ENCODE measurements around the gene FMNL2. TPM values are rescaled to one million over a fixed set of nuclear protein-coding genes. Genes with fewer than 3 reads are reported as not detected.

FMNL2 gene
- polyA plus RNA-seq, 4 donors: 7.0 to 23.3 (median 8.7) TPM

GRCh38 chr2:152638056-152638455 is 303.1 kb downstream of the FMNL2 start:
- WGBS, 3 donors: 82 to 87% (median 83%) methylated on average over 2 of the region's 2 CpGs
- no peak for FAIRE-seq
- H3K27me3 ChIP-seq (ENCODE audit: control insufficient read depth in 3 of 3, insufficient read depth in 3 of 3, low read length in 3 of 3): no peaks in the 10 kb centered on the region
- no peaks in the 10 kb centered on the region for H3K4me1 ChIP-seq (ENCODE audit: control insufficient read depth in 3 of 3, insufficient read depth in 2 of 3, low read depth in 1 of 3, low read length in 2 of 3)
- DNase-seq: no peak
- no peak overlapping the region for H3K4me3 ChIP-seq (ENCODE audit: low read depth in 1 of 3, low read length in 3 of 3)
- no peak overlapping the region for H3K27ac ChIP-seq (ENCODE audit: low read depth in 1 of 3, low read length in 2 of 3)
- H3K36me3 ChIP-seq (ENCODE audit: control insufficient read depth in 3 of 3, insufficient read depth in 2 of 3, low read depth in 1 of 3, low read length in 3 of 3): peaks cover 0 to 37% (median 2%) of the 10 kb centered on the region in 3 donors
- no peaks in the 10 kb centered on the region for H3K9me3 ChIP-seq (ENCODE audit: control insufficient read depth in 2 of 2, insufficient read depth in 1 of 2, low read depth in 1 of 2, low read length in 1 of 2)

- H3K36me3 ChIP-seq (ENCODE audit: control insufficient read depth in 3 of 3, insufficient read depth in 2 of 3, low read depth in 1 of 3, low read length in 3 of 3): peaks cover 0 to 37% (median 4%) of the 10 kb centered on the region in 3 donors
- H3K27ac ChIP-seq (ENCODE audit: low read depth in 1 of 3, low read length in 2 of 3): no peak overlapping the region
- no peaks in the 10 kb centered on the region for H3K27me3 ChIP-seq (ENCODE audit: control insufficient read depth in 3 of 3, insufficient read depth in 3 of 3, low read length in 3 of 3)
- no peaks in the 10 kb centered on the region for H3K9me3 ChIP-seq (ENCODE audit: control insufficient read depth in 2 of 2, insufficient read depth in 1 of 2, low read depth in 1 of 2, low read length in 1 of 2)
- H3K4me1 ChIP-seq (ENCODE audit: control insufficient read depth in 3 of 3, insufficient read depth in 2 of 3, low read depth in 1 of 3, low read length in 2 of 3): no peaks in the 10 kb centered on the region
- DNase-seq (no peak), FAIRE-seq (no peak)
- 73 to 78% (median 76%) methylated on average over 8 of the region's 8 CpGs for WGBS, 3 donors
- no peak overlapping the region for H3K4me3 ChIP-seq (ENCODE audit: low read depth in 1 of 3, low read length in 3 of 3)
These were observed 303.6 kb downstream of the FMNL2 start for GRCh38 chr2:152638590-152638989.

- WGBS, 3 donors: 73 to 93% (median 86%) methylated on average over 6 of the region's 6 CpGs
- H3K9me3 ChIP-seq (ENCODE audit: control insufficient read depth in 2 of 2, insufficient read depth in 1 of 2, low read depth in 1 of 2, low read length in 1 of 2): no peaks in the 10 kb centered on the region
- H3K36me3 ChIP-seq (ENCODE audit: control insufficient read depth in 3 of 3, insufficient read depth in 2 of 3, low read depth in 1 of 3, low read length in 3 of 3): peaks cover 0 to 22% (median 2%) of the 10 kb centered on the region in 3 donors
- FAIRE-seq (no peak), DNase-seq (no peak)
- H3K27me3 ChIP-seq (ENCODE audit: control insufficient read depth in 3 of 3, insufficient read depth in 3 of 3, low read length in 3 of 3): no peaks in the 10 kb centered on the region
- no peak overlapping the region for H3K4me3 ChIP-seq (ENCODE audit: low read depth in 1 of 3, low read length in 3 of 3)
- no peak overlapping the region for H3K27ac ChIP-seq (ENCODE audit: low read depth in 1 of 3, low read length in 2 of 3)
- peaks cover 0 to 4% (median 2%) of the 10 kb centered on the region in 3 donors for H3K4me1 ChIP-seq (ENCODE audit: control insufficient read depth in 3 of 3, insufficient read depth in 2 of 3, low read depth in 1 of 3, low read length in 2 of 3)
These were observed 309.4 kb downstream of the FMNL2 start for GRCh38 chr2:152644189-152644873.

- FAIRE-seq (no peak), DNase-seq (no peak)
- H3K4me3 ChIP-seq (ENCODE audit: low read depth in 1 of 3, low read length in 3 of 3): no peak overlapping the region
- peaks cover 0 to 4% (median 2%) of the 10 kb centered on the region in 3 donors for H3K4me1 ChIP-seq (ENCODE audit: control insufficient read depth in 3 of 3, insufficient read depth in 2 of 3, low read depth in 1 of 3, low read length in 2 of 3)
- peaks cover 2 to 14% (median 2%) of the 10 kb centered on the region in 3 donors for H3K36me3 ChIP-seq (ENCODE audit: control insufficient read depth in 3 of 3, insufficient read depth in 2 of 3, low read depth in 1 of 3, low read length in 3 of 3)
- no peaks in the 10 kb centered on the region for H3K27me3 ChIP-seq (ENCODE audit: control insufficient read depth in 3 of 3, insufficient read depth in 3 of 3, low read length in 3 of 3)
- H3K9me3 ChIP-seq (ENCODE audit: control insufficient read depth in 2 of 2, insufficient read depth in 1 of 2, low read depth in 1 of 2, low read length in 1 of 2): no peaks in the 10 kb centered on the region
- 67 to 72% (median 71%) methylated on average over 4 of the region's 4 CpGs for WGBS, 3 donors
- H3K27ac ChIP-seq (ENCODE audit: low read depth in 1 of 3, low read length in 2 of 3): no peak overlapping the region
These were observed 311.3 kb downstream of the FMNL2 start for GRCh38 chr2:152646264-152646663.

GRCh38 chr2:152646775-152647174 is 311.8 kb downstream of the FMNL2 start:
- Histone ChIP-seq H3K36me3 (ENCODE audit: control insufficient read depth in 3 of 3, insufficient read depth in 2 of 3, low read depth in 1 of 3, low read length in 3 of 3) (peaks cover 2 to 14% (median 2%) of the 10 kb centered on the region in 3 donors), H3K27me3 (ENCODE audit: control insufficient read depth in 3 of 3, insufficient read depth in 3 of 3, low read length in 3 of 3) (no peaks in the 10 kb centered on the region), H3K4me3 (ENCODE audit: low read depth in 1 of 3, low read length in 3 of 3) (no peak overlapping the region), H3K4me1 (ENCODE audit: control insufficient read depth in 3 of 3, insufficient read depth in 2 of 3, low read depth in 1 of 3, low read length in 2 of 3) (peaks cover 0 to 4% (median 2%) of the 10 kb centered on the region in 3 donors), H3K9me3 (ENCODE audit: control insufficient read depth in 2 of 2, insufficient read depth in 1 of 2, low read depth in 1 of 2, low read length in 1 of 2) (no peaks in the 10 kb centered on the region), H3K27ac (ENCODE audit: low read depth in 1 of 3, low read length in 2 of 3) (no peak overlapping the region)
- FAIRE-seq: no peak
- no peak for DNase-seq
- WGBS, 3 donors: 82 to 83% (median 83%) methylated on average over 3 of the region's 3 CpGs

- peaks cover 2 to 11% (median 4%) of the 10 kb centered on the region in 3 donors for H3K36me3 ChIP-seq (ENCODE audit: control insufficient read depth in 3 of 3, insufficient read depth in 2 of 3, low read depth in 1 of 3, low read length in 3 of 3)
- peaks cover 0 to 4% (median 2%) of the 10 kb centered on the region in 3 donors for H3K4me1 ChIP-seq (ENCODE audit: control insufficient read depth in 3 of 3, insufficient read depth in 2 of 3, low read depth in 1 of 3, low read length in 2 of 3)
- H3K27ac ChIP-seq (ENCODE audit: low read depth in 1 of 3, low read length in 2 of 3): peak overlapping the region in 2 of 3 donors; percentile 1 to 32
- H3K4me3 ChIP-seq (ENCODE audit: low read depth in 1 of 3, low read length in 3 of 3): no peak overlapping the region
- H3K27me3 ChIP-seq (ENCODE audit: control insufficient read depth in 3 of 3, insufficient read depth in 3 of 3, low read length in 3 of 3): no peaks in the 10 kb centered on the region
- H3K9me3 ChIP-seq (ENCODE audit: control insufficient read depth in 2 of 2, insufficient read depth in 1 of 2, low read depth in 1 of 2, low read length in 1 of 2): no peaks in the 10 kb centered on the region
- WGBS, 3 donors: 14 to 49% (median 31%) methylated on average over 9 of the region's 9 CpGs
- DNase-seq: peak; percentile 60 to 77
- no peak for FAIRE-seq
These were observed 312.6 kb downstream of the FMNL2 start for GRCh38 chr2:152647552-152647951.

GRCh38 chr2:152648336-152648735 is 313.4 kb downstream of the FMNL2 start:
- no peak for FAIRE-seq
- 1 to 13% (median 7%) methylated on average over 2 of the region's 2 CpGs for whole genome bisulfite sequencing, 3 donors

GRCh38 chr2:152649997-152650396 is 315.0 kb downstream of the FMNL2 start:
- Histone ChIP-seq H3K27me3 (ENCODE audit: control insufficient read depth in 3 of 3, insufficient read depth in 3 of 3, low read length in 3 of 3) (no peaks in the 10 kb centered on the region), H3K36me3 (ENCODE audit: control insufficient read depth in 3 of 3, insufficient read depth in 2 of 3, low read depth in 1 of 3, low read length in 3 of 3) (peaks cover 4 to 6% (median 4%) of the 10 kb centered on the region in 3 donors), H3K4me3 (ENCODE audit: low read depth in 1 of 3, low read length in 3 of 3) (no peak overlapping the region), H3K27ac (ENCODE audit: low read depth in 1 of 3, low read length in 2 of 3) (no peak overlapping the region), H3K9me3 (ENCODE audit: control insufficient read depth in 2 of 2, insufficient read depth in 1 of 2, low read depth in 1 of 2, low read length in 1 of 2) (no peaks in the 10 kb centered on the region), H3K4me1 (ENCODE audit: control insufficient read depth in 3 of 3, insufficient read depth in 2 of 3, low read depth in 1 of 3, low read length in 2 of 3) (peaks cover 0 to 4% (median 2%) of the 10 kb centered on the region in 3 donors)
- no peak for FAIRE-seq
- no peak for DNase-seq
- 24 to 60% (median 40%) methylated on average over 1 of the region's 1 CpG for WGBS, 3 donors

More at GRCh38 chr2:152648336-152648735, 313.4 kb downstream of the FMNL2 start:
- Histone ChIP-seq H3K9me3 (ENCODE audit: control insufficient read depth in 2 of 2, insufficient read depth in 1 of 2, low read depth in 1 of 2, low read length in 1 of 2) (no peaks in the 10 kb centered on the region), H3K36me3 (ENCODE audit: control insufficient read depth in 3 of 3, insufficient read depth in 2 of 3, low read depth in 1 of 3, low read length in 3 of 3) (peaks cover 3 to 9% (median 3%) of the 10 kb centered on the region in 3 donors), H3K27me3 (ENCODE audit: control insufficient read depth in 3 of 3, insufficient read depth in 3 of 3, low read length in 3 of 3) (no peaks in the 10 kb centered on the region), H3K4me1 (ENCODE audit: control insufficient read depth in 3 of 3, insufficient read depth in 2 of 3, low read depth in 1 of 3, low read length in 2 of 3) (peaks cover 0 to 4% (median 2%) of the 10 kb centered on the region in 3 donors), H3K27ac (ENCODE audit: low read depth in 1 of 3, low read length in 2 of 3) (no peak overlapping the region), H3K4me3 (ENCODE audit: low read depth in 1 of 3, low read length in 3 of 3) (no peak overlapping the region)
- DNase-seq: peak; percentile 39 to 72
